Nephron (organoid): ENCODE measurements around the gene LGR6.

Source experiments
- H3K27ac Mint-ChIP-seq, 3 experiments: 2 replicates each; pipeline ENCODE4 v1.8.0; 2020; ENCODE audit warnings: mixed read lengths in 3 of 3, mild to moderate bottlenecking in 2 of 3, moderate library complexity in 1 of 3
- H3K27me3 Mint-ChIP-seq: 2 replicates; pipeline ENCODE4 v1.8.0; 2021; ENCODE audit warnings: low read depth, mild to moderate bottlenecking, moderate library complexity, mixed read lengths
- H3K36me3 Mint-ChIP-seq: 2 replicates; pipeline ENCODE4 v1.8.0; 2020; ENCODE audit warnings: low read depth, mixed read lengths
- H3K4me1 Mint-ChIP-seq: 2 replicates; pipeline ENCODE4 v1.8.0; 2020; ENCODE audit warnings: mixed read lengths
- H3K4me3 Mint-ChIP-seq, 3 experiments: 2 replicates each; pipeline ENCODE4 v1.8.0; 2020; ENCODE audit warnings: mild to moderate bottlenecking in 3 of 3, mixed read lengths in 3 of 3, moderate library complexity in 2 of 3
- H3K9me3 Mint-ChIP-seq: 2 replicates; pipeline ENCODE4 v1.8.0; 2020; ENCODE audit warnings: mixed read lengths
- TF ChIP-seq, protein P1 (sequence below), 3 experiments: fragments of 200-600 bp; sonication (generic); IDR thresholded peaks; one replicate each; pipeline ENCODE4 v1.5.0; 2021; ENCODE audit warnings: antibody characterized with exemption in 3 of 3; ENCODE audit not compliant: unreplicated experiment in 3 of 3

Gene LGR6

DNA sequence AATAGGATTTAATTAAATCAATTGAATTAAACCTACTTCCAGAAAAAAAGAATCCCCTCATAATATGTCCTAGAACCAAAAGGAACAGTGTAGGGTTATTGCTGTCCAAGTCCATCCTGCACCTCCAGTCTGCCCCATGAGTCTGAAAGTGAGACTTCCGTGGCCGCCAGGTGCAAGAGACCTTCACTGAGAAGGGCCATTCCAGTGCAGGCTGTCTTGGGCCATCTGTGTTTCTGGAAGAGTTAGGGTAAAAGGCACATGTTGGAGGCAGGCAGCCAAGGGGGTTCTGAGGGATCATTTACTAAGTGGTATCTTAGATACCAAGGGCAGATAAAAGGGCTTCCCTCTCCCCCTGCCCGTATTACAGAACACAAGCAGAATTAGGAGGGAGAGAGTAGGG lies 117.1 kb downstream of the LGR6 start:
- Mint-ChIP-seq H3K36me3 (no peaks in the 10 kb centered on the region), H3K27me3 (peaks cover 35% of the 10 kb centered on the region), H3K9me3 (no peaks in the 10 kb centered on the region), H3K27ac (no peak overlapping the region), H3K4me1 (peaks cover 26% of the 10 kb centered on the region), H3K4me3 (no peak overlapping the region)
- TF ChIP-seq, protein P1, sequence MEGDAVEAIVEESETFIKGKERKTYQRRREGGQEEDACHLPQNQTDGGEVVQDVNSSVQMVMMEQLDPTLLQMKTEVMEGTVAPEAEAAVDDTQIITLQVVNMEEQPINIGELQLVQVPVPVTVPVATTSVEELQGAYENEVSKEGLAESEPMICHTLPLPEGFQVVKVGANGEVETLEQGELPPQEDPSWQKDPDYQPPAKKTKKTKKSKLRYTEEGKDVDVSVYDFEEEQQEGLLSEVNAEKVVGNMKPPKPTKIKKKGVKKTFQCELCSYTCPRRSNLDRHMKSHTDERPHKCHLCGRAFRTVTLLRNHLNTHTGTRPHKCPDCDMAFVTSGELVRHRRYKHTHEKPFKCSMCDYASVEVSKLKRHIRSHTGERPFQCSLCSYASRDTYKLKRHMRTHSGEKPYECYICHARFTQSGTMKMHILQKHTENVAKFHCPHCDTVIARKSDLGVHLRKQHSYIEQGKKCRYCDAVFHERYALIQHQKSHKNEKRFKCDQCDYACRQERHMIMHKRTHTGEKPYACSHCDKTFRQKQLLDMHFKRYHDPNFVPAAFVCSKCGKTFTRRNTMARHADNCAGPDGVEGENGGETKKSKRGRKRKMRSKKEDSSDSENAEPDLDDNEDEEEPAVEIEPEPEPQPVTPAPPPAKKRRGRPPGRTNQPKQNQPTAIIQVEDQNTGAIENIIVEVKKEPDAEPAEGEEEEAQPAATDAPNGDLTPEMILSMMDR (IDR thresholded peaks at IDR 0.05; ENCODE audit: unreplicated experiment in 3 of 3), result no peak

DNA sequence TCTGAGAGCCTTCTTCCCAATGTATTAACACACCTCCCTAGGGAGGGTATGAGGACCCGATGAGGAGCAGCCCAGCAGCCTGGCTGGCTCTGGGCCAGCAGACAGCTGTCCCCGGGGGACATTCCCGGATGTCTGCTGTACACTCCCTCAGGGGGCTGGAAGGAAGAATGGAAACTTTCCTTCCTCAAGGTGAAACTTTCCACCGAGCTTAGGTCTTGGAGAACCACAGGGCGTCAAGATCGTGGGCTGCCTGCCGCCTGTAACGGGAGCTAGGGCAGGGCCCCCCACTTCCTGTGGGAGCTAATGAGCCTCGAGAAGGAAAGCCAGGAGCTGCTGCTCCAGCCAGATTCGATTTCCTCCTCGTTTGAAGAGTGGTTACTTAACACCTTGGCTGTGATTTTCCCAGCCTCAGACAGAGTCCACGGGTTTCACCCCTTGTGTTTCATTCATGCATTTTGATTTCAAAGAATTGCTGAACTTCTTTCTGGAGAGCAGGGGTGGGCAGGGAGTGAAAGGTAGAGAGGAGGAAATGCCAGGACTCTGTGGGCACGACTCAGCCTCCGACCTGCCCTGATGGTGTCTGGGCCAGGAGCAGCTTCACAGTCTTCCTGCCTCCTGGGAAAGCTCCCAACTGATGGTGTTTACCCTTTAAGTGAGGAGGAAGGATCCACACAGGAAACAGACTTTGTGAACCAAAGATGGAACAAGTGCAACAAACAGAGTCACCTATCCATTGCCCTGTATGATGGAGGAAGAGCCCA lies 118.5 kb downstream of the LGR6 start:
- no peaks in the 10 kb centered on the region for H3K36me3 Mint-ChIP-seq
- peak overlapping the region in 1 of 3 experiments; percentile 19 for H3K27ac Mint-ChIP-seq
- TF ChIP-seq, protein P1 (IDR thresholded peaks at IDR 0.05; ENCODE audit: unreplicated experiment in 3 of 3), result no peak
- no peak overlapping the region for H3K4me3 Mint-ChIP-seq
- H3K9me3 Mint-ChIP-seq, result no peaks in the 10 kb centered on the region
- H3K27me3 Mint-ChIP-seq, result peaks cover 37% of the 10 kb centered on the region
- H3K4me1 Mint-ChIP-seq, result peaks cover 26% of the 10 kb centered on the region

DNA sequence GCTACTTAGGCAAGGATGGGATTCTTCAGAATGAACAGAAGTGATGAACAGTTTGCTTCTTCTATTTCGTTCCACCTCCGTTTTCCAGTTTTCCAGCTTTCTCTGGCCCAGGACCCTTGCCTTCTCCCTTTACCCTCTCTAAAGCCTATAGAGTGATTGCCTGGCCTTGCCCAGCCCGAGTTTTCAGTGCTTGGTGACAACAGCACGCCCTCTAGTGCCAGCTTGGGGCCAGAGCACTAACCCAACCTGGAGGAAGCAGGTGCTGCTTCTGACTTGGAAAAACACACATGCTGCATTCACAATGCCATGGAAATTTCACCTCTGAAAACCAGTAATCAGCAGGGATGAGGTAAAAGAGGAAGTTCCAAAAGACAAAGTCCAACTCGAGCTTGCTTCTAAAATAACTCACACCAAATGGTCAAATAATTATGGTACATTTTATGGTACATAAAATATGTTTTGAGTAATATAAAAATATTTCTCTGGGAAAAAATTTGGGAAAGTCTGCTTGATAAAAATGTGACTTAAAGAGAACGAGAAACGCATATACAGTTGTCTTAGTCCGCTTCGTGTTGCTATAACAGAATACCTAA lies 122.1 kb downstream of the LGR6 start:
- Mint-ChIP-seq H3K36me3 (no peaks in the 10 kb centered on the region), H3K4me3 (no peak overlapping the region), H3K4me1 (peaks cover 20% of the 10 kb centered on the region), H3K27me3 (peaks cover 21% of the 10 kb centered on the region), H3K9me3 (no peaks in the 10 kb centered on the region), H3K27ac (no peak overlapping the region)
- TF ChIP-seq, protein P1 (IDR thresholded peaks at IDR 0.05; ENCODE audit: unreplicated experiment in 3 of 3), result peak; percentile 90 to 96 (median 95)

DNA sequence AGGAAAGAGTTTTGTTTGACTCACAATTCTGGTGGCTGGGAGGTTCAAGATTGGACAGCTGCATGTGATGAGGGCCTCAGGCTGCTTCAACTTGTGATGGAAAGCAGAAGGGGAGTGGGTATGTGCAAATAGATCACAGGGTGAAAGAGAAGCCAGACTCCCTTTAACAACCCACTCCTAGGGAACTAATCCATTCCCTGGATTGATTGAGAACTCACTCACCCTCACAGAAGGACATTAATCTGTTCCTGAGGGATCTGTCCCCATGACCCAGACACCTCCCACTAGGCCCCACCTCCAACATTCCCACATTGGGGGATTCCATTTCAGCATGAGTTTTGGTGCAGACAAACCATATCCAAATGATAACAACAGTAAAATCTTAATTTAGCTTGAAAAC lies 122.6 kb downstream of the LGR6 start:
- Mint-ChIP-seq H3K36me3 (no peaks in the 10 kb centered on the region), H3K27ac (no peak overlapping the region), H3K27me3 (peaks cover 26% of the 10 kb centered on the region), H3K4me1 (peaks cover 16% of the 10 kb centered on the region), H3K4me3 (no peak overlapping the region), H3K9me3 (no peaks in the 10 kb centered on the region)
- TF ChIP-seq, protein P1 (IDR thresholded peaks at IDR 0.05; ENCODE audit: unreplicated experiment in 3 of 3), result no peak

DNA sequence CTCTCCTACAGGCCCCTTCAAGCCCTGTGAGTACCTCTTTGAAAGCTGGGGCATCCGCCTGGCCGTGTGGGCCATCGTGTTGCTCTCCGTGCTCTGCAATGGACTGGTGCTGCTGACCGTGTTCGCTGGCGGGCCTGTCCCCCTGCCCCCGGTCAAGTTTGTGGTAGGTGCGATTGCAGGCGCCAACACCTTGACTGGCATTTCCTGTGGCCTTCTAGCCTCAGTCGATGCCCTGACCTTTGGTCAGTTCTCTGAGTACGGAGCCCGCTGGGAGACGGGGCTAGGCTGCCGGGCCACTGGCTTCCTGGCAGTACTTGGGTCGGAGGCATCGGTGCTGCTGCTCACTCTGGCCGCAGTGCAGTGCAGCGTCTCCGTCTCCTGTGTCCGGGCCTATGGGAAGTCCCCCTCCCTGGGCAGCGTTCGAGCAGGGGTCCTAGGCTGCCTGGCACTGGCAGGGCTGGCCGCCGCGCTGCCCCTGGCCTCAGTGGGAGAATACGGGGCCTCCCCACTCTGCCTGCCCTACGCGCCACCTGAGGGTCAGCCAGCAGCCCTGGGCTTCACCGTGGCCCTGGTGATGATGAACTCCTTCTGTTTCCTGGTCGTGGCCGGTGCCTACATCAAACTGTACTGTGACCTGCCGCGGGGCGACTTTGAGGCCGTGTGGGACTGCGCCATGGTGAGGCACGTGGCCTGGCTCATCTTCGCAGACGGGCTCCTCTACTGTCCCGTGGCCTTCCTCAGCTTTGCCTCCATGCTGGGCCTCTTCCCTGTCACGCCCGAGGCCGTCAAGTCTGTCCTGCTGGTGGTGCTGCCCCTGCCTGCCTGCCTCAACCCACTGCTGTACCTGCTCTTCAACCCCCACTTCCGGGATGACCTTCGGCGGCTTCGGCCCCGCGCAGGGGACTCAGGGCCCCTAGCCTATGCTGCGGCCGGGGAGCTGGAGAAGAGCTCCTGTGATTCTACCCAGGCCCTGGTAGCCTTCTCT lies 124.6 kb downstream of the LGR6 start:
- TF ChIP-seq, protein P1 (IDR thresholded peaks at IDR 0.05; ENCODE audit: unreplicated experiment in 3 of 3), result no peak
- peaks cover 31% of the 10 kb centered on the region for H3K27me3 Mint-ChIP-seq
- H3K4me1 Mint-ChIP-seq, result peaks cover 6% of the 10 kb centered on the region
- H3K4me3 Mint-ChIP-seq, result no peak overlapping the region
- no peak overlapping the region for H3K27ac Mint-ChIP-seq
- no peaks in the 10 kb centered on the region for H3K36me3 Mint-ChIP-seq
- no peaks in the 10 kb centered on the region for H3K9me3 Mint-ChIP-seq
